HG03139 (cell line): ENCODE results near the gene NUTM1.
"Not testable (repeated sequence)": the region's sequence is repeated elsewhere in the genome, so short reads cannot be mapped to it uniquely, and the experiment has no call there.

Experiments used
- ATAC-seq: cut with Tn5 transposase; IDR thresholded peaks from one replicate; pipeline ENCODE4 v1.9.1; 2021; ENCODE audit not compliant: unreplicated experiment

Gene NUTM1

GRCh38 chr15:34364041-34364440 is 20.9 kb downstream of the NUTM1 start:
- no peak for ATAC-seq

- no peak for ATAC-seq
Measured at GRCh38 chr15:34365091-34365825, 22.1 kb downstream of the NUTM1 start.

GRCh38 chr15:34365836-34366235 is 22.7 kb downstream of the NUTM1 start:
- ATAC-seq: no peak

GRCh38 chr15:34366271-34367065 is 23.4 kb downstream of the NUTM1 start:
- ATAC-seq: no peak

GRCh38 chr15:34367101-34368081 is 24.3 kb downstream of the NUTM1 start, which contains the start of gene LPCAT4:
Gene LPCAT4 (minus strand): TSS chr15:34367196. CDS start chr15:34367100, 96 bp downstream.
- peak; percentile 74 for ATAC-seq

GRCh38 chr15:34370129-34370528 is 27.0 kb downstream of the NUTM1 start:
- no peak for ATAC-seq

- no peak for ATAC-seq
Measured at GRCh38 chr15:34370643-34371042, 27.5 kb downstream of the NUTM1 start.

- no peak for ATAC-seq
Measured at GRCh38 chr15:34373951-34374350, 30.8 kb downstream of the NUTM1 start.

- ATAC-seq: no peak
Measured at GRCh38 chr15:34374816-34375215, 31.7 kb downstream of the NUTM1 start.

- not testable (repeated sequence) for ATAC-seq
Measured at GRCh38 chr15:34375541-34375940, 32.4 kb downstream of the NUTM1 start.

- no peak for ATAC-seq
Measured at GRCh38 chr15:34376856-34377255, 33.7 kb downstream of the NUTM1 start.

- not testable (repeated sequence) for ATAC-seq
Measured at GRCh38 chr15:34380491-34380890, 37.4 kb downstream of the NUTM1 start.

GRCh38 chr15:34381829-34382521 is 38.9 kb downstream of the NUTM1 start:
- ATAC-seq: not testable (repeated sequence)

- not testable (repeated sequence) for ATAC-seq
Measured at GRCh38 chr15:34389594-34390086, 46.5 kb downstream of the NUTM1 start.

- ATAC-seq: not testable (repeated sequence)
Measured at GRCh38 chr15:34392981-34393380, 49.9 kb downstream of the NUTM1 start.

GRCh38 chr15:34397637-34398259 is 54.6 kb downstream of the NUTM1 start:
- peak; percentile 63 for ATAC-seq

- ATAC-seq: not testable (repeated sequence)
Measured at GRCh38 chr15:34403160-34403598, 60.1 kb downstream of the NUTM1 start.

GRCh38 chr15:34403899-34404298 is 60.8 kb downstream of the NUTM1 start:
- ATAC-seq: not testable (repeated sequence)
